ENCODE results near the gene SERPINB6.
"Not testable (repeated sequence)": the region's sequence is repeated elsewhere in the genome, so short reads cannot be mapped to it uniquely, and the experiment has no call there.

- not testable (repeated sequence) for TF ChIP-seq POLR2A, POLR2AphosphoS5 (IDR thresholded peaks at IDR 0.05; ENCODE audit: low read depth, low read length)
Observed at GRCh38 chr6:2908516-2908915, 62.9 kb downstream of the SERPINB6 start.
